ENCODE results near the gene TOM1L1. TPM values are rescaled to one million over a fixed set of nuclear protein-coding genes. Genes with fewer than 3 reads are reported as not detected.

Gene TOM1L1
- total RNA-seq, 1 donor from 2014 or later: 76.0 TPM

DNA sequence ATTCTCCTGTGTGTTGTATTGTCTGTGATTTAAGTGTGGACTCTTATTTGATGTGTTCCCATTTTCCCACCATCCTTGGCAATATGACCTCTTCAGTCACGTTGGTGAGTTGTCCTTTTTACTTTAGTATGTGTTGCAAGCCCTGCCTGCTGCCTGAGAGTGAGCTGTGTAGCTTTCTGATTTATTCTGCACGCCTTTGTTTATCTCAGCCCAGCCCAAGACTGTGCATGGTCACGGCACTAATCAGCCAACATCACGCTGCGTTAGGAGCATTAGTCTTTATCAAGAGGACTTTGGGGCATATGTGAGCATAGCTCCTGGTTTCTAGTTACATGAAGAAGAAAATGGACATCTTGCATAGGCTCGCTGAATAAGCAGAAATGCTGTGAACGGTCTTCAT, 6.0 kb downstream of the TOM1L1 start:
- TF ChIP-seq CTCF (IDR thresholded peaks at IDR 0.05; ENCODE audit: insufficient read depth, low read length, poor library complexity, severe bottlenecking): no peak
- no peaks in the 10 kb centered on the region for H3K36me3 ChIP-seq (ENCODE audit: control insufficient read depth, insufficient read depth, low read length)
- no peak for DNase-seq (ENCODE audit: low read depth)
- H3K27me3 ChIP-seq (ENCODE audit: control insufficient read depth, insufficient read depth, low read length): no peaks in the 10 kb centered on the region
- H3K4me3 ChIP-seq (ENCODE audit: low read depth, low read length): no peak overlapping the region

GRCh38 chr17:54907376-54907775, 6.7 kb downstream of the TOM1L1 start:
- no peak for TF ChIP-seq CTCF (IDR thresholded peaks at IDR 0.05; ENCODE audit: insufficient read depth, low read length, poor library complexity, severe bottlenecking)
- Histone ChIP-seq H3K4me3 (ENCODE audit: low read depth, low read length) (no peak overlapping the region), H3K36me3 (ENCODE audit: control insufficient read depth, insufficient read depth, low read length) (no peaks in the 10 kb centered on the region), H3K27me3 (ENCODE audit: control insufficient read depth, insufficient read depth, low read length) (no peaks in the 10 kb centered on the region)
- no peak for DNase-seq (ENCODE audit: low read depth)

GRCh38 chr17:54909766-54910165, 9.1 kb downstream of the TOM1L1 start:
- Histone ChIP-seq H3K27me3 (ENCODE audit: control insufficient read depth, insufficient read depth, low read length) (no peaks in the 10 kb centered on the region), H3K4me3 (ENCODE audit: low read depth, low read length) (no peak overlapping the region), H3K36me3 (ENCODE audit: control insufficient read depth, insufficient read depth, low read length) (peaks cover 3% of the 10 kb centered on the region)
- TF ChIP-seq CTCF (IDR thresholded peaks at IDR 0.05; ENCODE audit: insufficient read depth, low read length, poor library complexity, severe bottlenecking): no peak
- no peak for DNase-seq (ENCODE audit: low read depth)

GRCh38 chr17:54916721-54917120, 16.1 kb downstream of the TOM1L1 start:
- no peak for DNase-seq (ENCODE audit: low read depth)
- H3K36me3 ChIP-seq (ENCODE audit: control insufficient read depth, insufficient read depth, low read length): peaks cover 4% of the 10 kb centered on the region
- no peaks in the 10 kb centered on the region for H3K27me3 ChIP-seq (ENCODE audit: control insufficient read depth, insufficient read depth, low read length)
- TF ChIP-seq CTCF (IDR thresholded peaks at IDR 0.05; ENCODE audit: insufficient read depth, low read length, poor library complexity, severe bottlenecking): no peak
- H3K4me3 ChIP-seq (ENCODE audit: low read depth, low read length): no peak overlapping the region

GRCh38 chr17:54919425-54919824, 18.8 kb downstream of the TOM1L1 start:
- TF ChIP-seq CTCF (IDR thresholded peaks at IDR 0.05; ENCODE audit: insufficient read depth, low read length, poor library complexity, severe bottlenecking): no peak
- peaks cover 1% of the 10 kb centered on the region for H3K36me3 ChIP-seq (ENCODE audit: control insufficient read depth, insufficient read depth, low read length)

GRCh38 chr17:54920819-54921218, 20.2 kb downstream of the TOM1L1 start:
- H3K4me3 ChIP-seq (ENCODE audit: low read depth, low read length): no peak overlapping the region
- H3K27me3 ChIP-seq (ENCODE audit: control insufficient read depth, insufficient read depth, low read length): no peaks in the 10 kb centered on the region
- DNase-seq (ENCODE audit: low read depth): no peak
- TF ChIP-seq CTCF (IDR thresholded peaks at IDR 0.05; ENCODE audit: insufficient read depth, low read length, poor library complexity, severe bottlenecking): no peak
- peaks cover 3% of the 10 kb centered on the region for H3K36me3 ChIP-seq (ENCODE audit: control insufficient read depth, insufficient read depth, low read length)

More at GRCh38 chr17:54919425-54919824, 18.8 kb downstream of the TOM1L1 start:
- H3K27me3 ChIP-seq (ENCODE audit: control insufficient read depth, insufficient read depth, low read length): no peaks in the 10 kb centered on the region
- DNase-seq (ENCODE audit: low read depth): no peak
- no peak overlapping the region for H3K4me3 ChIP-seq (ENCODE audit: low read depth, low read length)
